Fibroblast of mammary gland (primary cell): Measurements from ENCODE around the gene CACNA1E.

Experiments
- DNase-seq: peaks from one replicate; pipeline ENCODE4 v3.0.0-alpha.2; 2010; ENCODE audit warnings: low read depth
- H3K4me3 ChIP-seq: 2 replicates; pipeline ENCODE4 v1.5.1; 2011; ENCODE audit warnings: low read depth, mild to moderate bottlenecking, low read length, moderate library complexity; ENCODE audit not compliant: control insufficient read depth
- CTCF ChIP-seq: conservative IDR thresholded peaks from 2 replicates; pipeline ENCODE4 v1.5.1; 2011; ENCODE audit warnings: low read depth, low read length, inconsistent platforms; ENCODE audit not compliant: control insufficient read depth, insufficient read depth

CACNA1E gene

GRCh38 chr1:181583598-181583997 is 100.3 kb downstream of the CACNA1E start:
- no peak for TF ChIP-seq CTCF
- no peak for DNase-seq
- no peak overlapping the region for H3K4me3 ChIP-seq

- H3K4me3 ChIP-seq, result no peak overlapping the region
- no peak for DNase-seq
- TF ChIP-seq CTCF, result no peak
Observed at GRCh38 chr1:181587870-181588438, 104.6 kb downstream of the CACNA1E start.

- no peak for TF ChIP-seq CTCF
- H3K4me3 ChIP-seq, result no peak overlapping the region
- no peak for DNase-seq
Observed at GRCh38 chr1:181588631-181589030, 105.3 kb downstream of the CACNA1E start.

- TF ChIP-seq CTCF, result no peak
- no peak overlapping the region for H3K4me3 ChIP-seq
- DNase-seq, result no peak
Observed at GRCh38 chr1:181592255-181592859, 109.0 kb downstream of the CACNA1E start.

- no peak overlapping the region for H3K4me3 ChIP-seq
Observed at GRCh38 chr1:181593042-181593441, 109.7 kb downstream of the CACNA1E start.

GRCh38 chr1:181594553-181594952 is 111.2 kb downstream of the CACNA1E start:
- no peak overlapping the region for H3K4me3 ChIP-seq
- TF ChIP-seq CTCF, result no peak
- DNase-seq, result no peak

More at GRCh38 chr1:181593042-181593441, 109.7 kb downstream of the CACNA1E start:
- no peak for TF ChIP-seq CTCF
- DNase-seq, result no peak
